GM23338 (cell line): Measurements from ENCODE around the gene SLC24A5. TPM values are rescaled to one million over a fixed set of nuclear protein-coding genes. Genes with fewer than 3 reads are reported as not detected.

ENCODE experiments used
- ATAC-seq: fragments of 200-7000 bp; cut with Tn5 transposase; 3 replicates; pipeline ENCODE4 v1.9.1; 2020
- DNase-seq: peaks from one replicate; pipeline ENCODE4 v3.0.0-alpha.2; 2015; ENCODE audit warnings: low spot score
- H2AFZ ChIP-seq: fragments of 200-600 bp; sonication (generic); 2 replicates; pipeline ENCODE4 v1.8.0; 2016; ENCODE audit warnings: antibody characterized with exemption, mild to moderate bottlenecking, moderate library complexity
- H3F3A ChIP-seq: fragments of 200-600 bp; sonication (generic); replicated peaks from 2 replicates; pipeline ENCODE4 v1.8.0; 2017; ENCODE audit warnings: antibody characterized with exemption, mixed run types, low read depth
- H3K27ac ChIP-seq: fragments of 200-600 bp; sonication (generic); 2 replicates; pipeline ENCODE4 v1.6.1; 2016; ENCODE audit warnings: low read depth
- H3K27me3 ChIP-seq: fragments of 200-600 bp; sonication (generic); 2 replicates; pipeline ENCODE4 v1.8.0; 2016; ENCODE audit warnings: mild to moderate bottlenecking, mixed run types, moderate library complexity; ENCODE audit not compliant: insufficient read depth
- H3K36me3 ChIP-seq: fragments of 200-600 bp; sonication (generic); 2 replicates; pipeline ENCODE4 v1.8.0; 2016; ENCODE audit warnings: mild to moderate bottlenecking; ENCODE audit not compliant: insufficient read depth
- H3K4me1 ChIP-seq: fragments of 200-600 bp; sonication (generic); 2 replicates; pipeline ENCODE4 v1.8.0; 2016; ENCODE audit warnings: mild to moderate bottlenecking, moderate library complexity; ENCODE audit not compliant: insufficient read depth
- H3K4me2 ChIP-seq: fragments of 200-600 bp; sonication (generic); 2 replicates; pipeline ENCODE4 v1.7.1; 2017; ENCODE audit warnings: mixed run types
- H3K4me3 ChIP-seq: fragments of 200-600 bp; sonication (generic); 2 replicates; pipeline ENCODE4 v1.6.1; 2016; ENCODE audit warnings: mixed run types
- H3K79me2 ChIP-seq: fragments of 200-600 bp; sonication (generic); replicated peaks from 2 replicates; pipeline ENCODE4 v1.8.0; 2017; ENCODE audit warnings: mild to moderate bottlenecking; ENCODE audit not compliant: insufficient read depth
- H3K9me2 ChIP-seq: fragments of 200-600 bp; sonication (generic); 2 replicates; pipeline ENCODE4 v1.8.0; 2017; ENCODE audit not compliant: insufficient read depth
- H4K20me1 ChIP-seq: fragments of 200-600 bp; sonication (generic); replicated peaks from 2 replicates; pipeline ENCODE4 v1.8.0; 2017; ENCODE audit warnings: mild to moderate bottlenecking; ENCODE audit not compliant: insufficient read depth
- H3K27ac Mint-ChIP-seq: 2 replicates; pipeline ENCODE4 v1.8.0; 2020; ENCODE audit warnings: inconsistent platforms, mild to moderate bottlenecking, moderate library complexity, mixed read lengths
- H3K27me3 Mint-ChIP-seq: 3 replicates; pipeline ENCODE4 v1.8.0; 2022; ENCODE audit warnings: low read depth, mild to moderate bottlenecking, moderate library complexity, mixed read lengths, inconsistent platforms; ENCODE audit not compliant: insufficient read depth, poor library complexity
- H3K36me3 Mint-ChIP-seq: 3 replicates; pipeline ENCODE4 v1.8.0; 2021; ENCODE audit warnings: low read depth, mild to moderate bottlenecking, inconsistent platforms, moderate library complexity, mixed read lengths
- H3K4me1 Mint-ChIP-seq: 3 replicates; pipeline ENCODE4 v1.8.0; 2020; ENCODE audit warnings: mild to moderate bottlenecking, inconsistent platforms, mixed read lengths
- H3K4me3 Mint-ChIP-seq: 3 replicates; pipeline ENCODE4 v1.8.0; 2021; ENCODE audit warnings: moderate library complexity, mild to moderate bottlenecking, inconsistent platforms, mixed read lengths
- H3K9me3 Mint-ChIP-seq: 3 replicates; pipeline ENCODE4 v1.8.0; 2020; ENCODE audit warnings: moderate library complexity, mild to moderate bottlenecking, inconsistent platforms, mixed read lengths
- CREB1 ChIP-seq: fragments of 250-450 bp; sonication (Bioruptor Pico); IDR thresholded peaks from 2 replicates; pipeline ENCODE4 v1.5.0; 2020; ENCODE audit warnings: low read depth, mild to moderate bottlenecking, moderate library complexity
- CTCF ChIP-seq, 2 experiments: fragments of 200-600 bp in 1 of 2; sonication (generic) in 1 of 2; conservative IDR thresholded peaks; 2 replicates each; pipeline versions ENCODE4 v1.5.1 to v1.6.1; 2016 to 2017; ENCODE audit warnings: antibody characterized with exemption in 2 of 2, low read depth in 2 of 2, mild to moderate bottlenecking in 2 of 2, moderate library complexity in 1 of 2
- ETS1 ChIP-seq: IDR thresholded peaks from 2 replicates; pipeline ENCODE4 v1.6.1; 2016; ENCODE audit warnings: antibody characterized with exemption
- EZH2 ChIP-seq: fragments of 200-600 bp; sonication (generic); IDR thresholded peaks from one replicate; pipeline ENCODE4 v1.8.0; 2017; ENCODE audit warnings: antibody characterized with exemption, mild to moderate bottlenecking, low read depth; ENCODE audit not compliant: unreplicated experiment
- EZH2phosphoT487 ChIP-seq: fragments of 200-600 bp; sonication (generic); IDR thresholded peaks from one replicate; pipeline ENCODE4 v1.8.1; 2018; ENCODE audit warnings: antibody characterized with exemption; ENCODE audit not compliant: unreplicated experiment
- JUNB ChIP-seq: IDR thresholded peaks from one replicate; pipeline ENCODE4 v1.6.1; 2016; ENCODE audit warnings: antibody characterized with exemption; ENCODE audit not compliant: unreplicated experiment
- NANOG ChIP-seq: IDR thresholded peaks from 2 replicates; pipeline ENCODE4 v1.6.1; 2016; ENCODE audit warnings: antibody characterized with exemption, borderline replicate concordance
- POLR2AphosphoS5 ChIP-seq: IDR thresholded peaks from 2 replicates; pipeline ENCODE4 v1.6.1; 2016; ENCODE audit warnings: antibody characterized with exemption, low read depth
- REST ChIP-seq: IDR thresholded peaks from one replicate; pipeline ENCODE4 v1.6.1; 2018; ENCODE audit warnings: antibody characterized with exemption; ENCODE audit not compliant: unreplicated experiment
- STAT1 ChIP-seq: IDR thresholded peaks from one replicate; pipeline ENCODE4 v1.6.1; 2016; ENCODE audit warnings: antibody characterized with exemption; ENCODE audit not compliant: unreplicated experiment
- ZNF114 ChIP-seq: fragments of 250-450 bp; sonication (Bioruptor Pico); IDR thresholded peaks from 2 replicates; pipeline ENCODE4 v1.5.0; 2020; ENCODE audit warnings: mild to moderate bottlenecking, moderate library complexity
- ZNF331 ChIP-seq: fragments of 250-450 bp; sonication (Bioruptor Pico); IDR thresholded peaks from 2 replicates; pipeline ENCODE4 v1.5.0; 2020; ENCODE audit warnings: low read depth, mild to moderate bottlenecking, moderate library complexity
- ZNF462 ChIP-seq: fragments of 250-450 bp; sonication (Bioruptor Pico); IDR thresholded peaks from 2 replicates; pipeline ENCODE4 v1.5.0; 2020; ENCODE audit warnings: mild to moderate bottlenecking, moderate library complexity
- polyA plus RNA-seq: library from polyadenylated mRNA; unstranded; fragments of >200 nt; fragmentation: Nextera tagmentation; extraction: Ambion mirVana; gene quantifications from 2 replicates; pipeline ENCODE4 v1.2.1, GENCODE V29; 2016
- total RNA-seq: library from RNA; depleted of rRNA; stranded (reverse); fragments of >200 nt; shearing (Covaris generic); gene quantifications from 2 replicates; pipeline ENCODE4 v1.2.3, GENCODE V29; 2014

Gene SLC24A5
- total and polyA plus RNA-seq, 2 experiments from 2014 or later = 0.39 TPM; not detected in 1

GRCh38 chr15:48168616-48169015, 47.8 kb downstream of the SLC24A5 start:
- H3K36me3 Mint-ChIP-seq = peaks cover 37% of the 10 kb centered on the region
- peak overlapping the region; percentile 79 for H3K27ac Mint-ChIP-seq
- Histone ChIP-seq H3K27me3 (no peaks in the 10 kb centered on the region), H3F3A (no peaks in the 10 kb centered on the region), H3K4me1 (peaks cover 20% of the 10 kb centered on the region), H3K4me2 (no peak overlapping the region), H4K20me1 (0 out of 2 replicates have a peak, but pooled peaks cover 8% of the 10 kb centered on the region), H3K79me2 (peaks cover 71% of the 10 kb centered on the region), H3K9me2 (no peaks in the 10 kb centered on the region), H3K27ac (no peak overlapping the region), H2AFZ (no peak overlapping the region), H3K36me3 (0 out of 2 replicates have a peak, but pooled peaks cover 9% of the 10 kb centered on the region), H3K4me3 (no peak overlapping the region)
- H3K27me3 Mint-ChIP-seq = no peaks in the 10 kb centered on the region
- no peaks in the 10 kb centered on the region for H3K9me3 Mint-ChIP-seq
- peaks cover 32% of the 10 kb centered on the region for H3K4me1 Mint-ChIP-seq
- ATAC-seq = no peak
- no peak for TF ChIP-seq EZH2phosphoT487
- no peak for TF ChIP-seq ETS1
- TF ChIP-seq CTCF (conservative IDR thresholded peaks at IDR 0.05; ENCODE audit: low read depth in 2 of 2) = no peak
- no peak for TF ChIP-seq ZNF331 (CRISPR knock-in tag)
- TF ChIP-seq JUNB = no peak
- no peak for TF ChIP-seq POLR2AphosphoS5
- no peak for TF ChIP-seq REST
- TF ChIP-seq ZNF114 (CRISPR knock-in tag) = no peak
- TF ChIP-seq NANOG = no peak
- no peak for TF ChIP-seq CREB1
- no peak for TF ChIP-seq STAT1
- TF ChIP-seq ZNF462 (CRISPR knock-in tag) = no peak
- no peak for TF ChIP-seq EZH2
- H3K4me3 Mint-ChIP-seq = no peak overlapping the region
- no peak for DNase-seq
